WTC11 (cell line): ENCODE data around the gene COLGALT1. TPM values are rescaled to one million over a fixed set of nuclear protein-coding genes. Genes with fewer than 3 reads are reported as not detected.

Source experiments
- ATAC-seq: fragments of 200-7000 bp; cut with Tn5 transposase; 2 replicates; pipeline ENCODE4 v1.10.0; 2021; ENCODE audit warnings: mild to moderate bottlenecking, moderate library complexity
- CTCF ChIA-PET: fragments of 300-600 bp; sonication (Branson Sonifier 250); formaldehyde crosslinking; loops from one replicate; lab custom pipeline; 2021; ENCODE audit warnings: antibody characterized with exemption; lab: Charles Lee
- POLR2A ChIA-PET: fragments of 350-600 bp; sonication (Branson Sonifier 250); formaldehyde crosslinking; loops from one replicate; lab custom pipeline; 2021; ENCODE audit warnings: antibody characterized with exemption; lab: Charles Lee
- DNase-seq: peaks from one replicate; pipeline ENCODE4 v3.0.0; 2021; ENCODE audit warnings: low spot score
- H3K27ac Mint-ChIP-seq: 2 replicates; pipeline ENCODE4 v1.8.0; 2021; ENCODE audit warnings: mixed read lengths
- H3K27me3 Mint-ChIP-seq: 2 replicates; pipeline ENCODE4 v1.8.0; 2021; ENCODE audit warnings: low read depth, mild to moderate bottlenecking, moderate library complexity, mixed read lengths
- H3K36me3 Mint-ChIP-seq: 2 replicates; pipeline ENCODE4 v1.8.0; 2021; ENCODE audit warnings: mixed read lengths
- H3K4me1 Mint-ChIP-seq: 2 replicates; pipeline ENCODE4 v1.8.0; 2022; ENCODE audit warnings: mixed read lengths
- H3K4me3 Mint-ChIP-seq: 2 replicates; pipeline ENCODE4 v1.8.0; 2021; ENCODE audit warnings: mild to moderate bottlenecking, moderate library complexity, mixed read lengths
- H3K9me3 Mint-ChIP-seq: 2 replicates; pipeline ENCODE4 v1.8.0; 2021; ENCODE audit warnings: mixed read lengths
- FOXP1 ChIP-seq: sonication (generic); formaldehyde crosslinking; IDR thresholded peaks from 2 replicates; pipeline ENCODE4 v1.8.0; 2022; ENCODE audit warnings: missing genetic modification reagents, mild to moderate bottlenecking, moderate library complexity, borderline replicate concordance
- KAT7 ChIP-seq: sonication (generic); formaldehyde crosslinking; IDR thresholded peaks from 2 replicates; pipeline ENCODE4 v1.8.1; 2023; ENCODE audit warnings: missing genetic modification reagents, mild to moderate bottlenecking, borderline replicate concordance
- MYBL2 ChIP-seq: sonication (generic); formaldehyde crosslinking; IDR thresholded peaks from 2 replicates; pipeline ENCODE4 v1.8.1; 2023; ENCODE audit warnings: mild to moderate bottlenecking, moderate library complexity, missing genetic modification reagents
- NFE2L1 ChIP-seq: sonication (generic); formaldehyde crosslinking; IDR thresholded peaks from 2 replicates; pipeline ENCODE4 v1.8.1; 2023; ENCODE audit warnings: missing genetic modification reagents
- NFYB ChIP-seq: sonication (generic); formaldehyde crosslinking; conservative IDR thresholded peaks from 2 replicates; pipeline ENCODE4 v1.8.0; 2022; ENCODE audit warnings: low read depth, missing genetic modification reagents
- PRRX2 ChIP-seq: fragments of 250-450 bp; sonication (Bioruptor Pico); IDR thresholded peaks from 2 replicates; pipeline ENCODE4 v1.8.0; 2021; ENCODE audit warnings: mild to moderate bottlenecking
- RELA ChIP-seq: sonication (generic); formaldehyde crosslinking; IDR thresholded peaks from 2 replicates; pipeline ENCODE4 v1.8.1; 2022; ENCODE audit warnings: missing genetic modification reagents, mild to moderate bottlenecking, borderline replicate concordance
- TP53 ChIP-seq: sonication (generic); formaldehyde crosslinking; IDR thresholded peaks from 2 replicates; pipeline ENCODE4 v1.8.1; 2023; ENCODE audit warnings: mild to moderate bottlenecking, missing genetic modification reagents
- ZNF317 ChIP-seq: sonication (generic); formaldehyde crosslinking; IDR thresholded peaks from 2 replicates; pipeline ENCODE4 v1.8.1; 2023; ENCODE audit warnings: low read depth, mild to moderate bottlenecking, moderate library complexity, missing genetic modification reagents, borderline replicate concordance
- ZNF671 ChIP-seq: fragments of 250-450 bp; sonication (Bioruptor Pico); IDR thresholded peaks from 2 replicates; pipeline ENCODE4 v1.8.0; 2021; ENCODE audit warnings: mild to moderate bottlenecking
- total RNA-seq: library from RNA; stranded (reverse); gene quantifications from 3 replicates; pipeline ENCODE4 v1.2.3, GENCODE V29; 2021
- TF ChIP-seq, protein P1 (sequence below): sonication (generic); formaldehyde crosslinking; IDR thresholded peaks from 2 replicates; pipeline ENCODE4 v1.8.1; 2023; ENCODE audit warnings: mild to moderate bottlenecking, missing genetic modification reagents, moderate library complexity
- TF ChIP-seq, protein P2 (sequence below): sonication (generic); formaldehyde crosslinking; IDR thresholded peaks from 2 replicates; pipeline ENCODE4 v1.8.0; 2022; ENCODE audit warnings: mild to moderate bottlenecking, missing genetic modification reagents
- TF ChIP-seq, protein P3 (sequence below): sonication (generic); formaldehyde crosslinking; IDR thresholded peaks from 2 replicates; pipeline ENCODE4 v1.8.0; 2022; ENCODE audit warnings: mild to moderate bottlenecking, missing genetic modification reagents
- TF ChIP-seq, protein P4 (sequence below): sonication (generic); formaldehyde crosslinking; IDR thresholded peaks from 2 replicates; pipeline ENCODE4 v1.8.0; 2022; ENCODE audit warnings: mild to moderate bottlenecking, missing genetic modification reagents
- TF ChIP-seq, protein P5 (sequence below): sonication (generic); formaldehyde crosslinking; IDR thresholded peaks from 2 replicates; pipeline ENCODE4 v1.8.0; 2022; ENCODE audit warnings: mild to moderate bottlenecking, missing genetic modification reagents

COLGALT1 gene
- total RNA-seq, 1 experiment from 2014 or later = 54.0 TPM

DNA sequence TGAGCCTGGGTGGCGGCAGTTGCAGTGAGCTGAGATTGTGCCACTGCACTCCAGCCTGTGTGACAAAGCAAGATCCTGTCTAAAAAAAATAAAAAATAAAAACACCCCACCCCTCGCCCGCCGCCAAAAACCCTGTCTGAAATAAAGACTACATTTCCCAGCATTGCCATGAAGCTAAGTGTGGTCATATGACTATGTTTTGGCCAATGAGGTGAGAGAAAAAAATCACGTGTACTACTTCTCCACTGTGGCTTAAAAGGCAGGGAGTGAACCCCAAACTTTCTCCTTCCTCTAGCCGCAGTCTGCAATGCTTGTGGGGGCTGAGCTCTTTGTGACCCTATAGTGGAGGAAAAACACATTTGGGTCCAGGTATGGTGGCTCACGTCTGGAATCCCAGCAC is 54.9 kb downstream of the COLGALT1 start:
- peaks cover 21% of the 10 kb centered on the region for H3K36me3 Mint-ChIP-seq
- H3K27ac Mint-ChIP-seq = no peak overlapping the region
- H3K27me3 Mint-ChIP-seq = no peaks in the 10 kb centered on the region; the same call in 1 of the 2 replicates
- DNase-seq (no peak), ATAC-seq (no peak)
- no peaks in the 10 kb centered on the region for H3K9me3 Mint-ChIP-seq
- POLR2A ChIA-PET = no interaction called here
- CTCF ChIA-PET = interaction anchor here (0.5 to 1.5 kb wide), 3 partner anchors 12 to 156 kb away, joined by 3 to 8 read pairs (median 4); no protein-coding TSS in a partner anchor
- H3K4me1 Mint-ChIP-seq = peaks cover 3% of the 10 kb centered on the region; the same call in 1 of the 2 replicates
- H3K4me3 Mint-ChIP-seq = no peak overlapping the region
- TF ChIP-seq, protein P1, sequence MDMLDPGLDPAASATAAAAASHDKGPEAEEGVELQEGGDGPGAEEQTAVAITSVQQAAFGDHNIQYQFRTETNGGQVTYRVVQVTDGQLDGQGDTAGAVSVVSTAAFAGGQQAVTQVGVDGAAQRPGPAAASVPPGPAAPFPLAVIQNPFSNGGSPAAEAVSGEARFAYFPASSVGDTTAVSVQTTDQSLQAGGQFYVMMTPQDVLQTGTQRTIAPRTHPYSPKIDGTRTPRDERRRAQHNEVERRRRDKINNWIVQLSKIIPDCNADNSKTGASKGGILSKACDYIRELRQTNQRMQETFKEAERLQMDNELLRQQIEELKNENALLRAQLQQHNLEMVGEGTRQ (CRISPR knock-in tag) = peak; percentile 91
- TF ChIP-seq NFYB (CRISPR knock-in tag) = peak; percentile 45; the same call in 1 of the 2 replicates
- TF ChIP-seq, protein P2, sequence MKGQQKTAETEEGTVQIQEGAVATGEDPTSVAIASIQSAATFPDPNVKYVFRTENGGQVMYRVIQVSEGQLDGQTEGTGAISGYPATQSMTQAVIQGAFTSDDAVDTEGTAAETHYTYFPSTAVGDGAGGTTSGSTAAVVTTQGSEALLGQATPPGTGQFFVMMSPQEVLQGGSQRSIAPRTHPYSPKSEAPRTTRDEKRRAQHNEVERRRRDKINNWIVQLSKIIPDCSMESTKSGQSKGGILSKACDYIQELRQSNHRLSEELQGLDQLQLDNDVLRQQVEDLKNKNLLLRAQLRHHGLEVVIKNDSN (CRISPR knock-in tag) = peak; percentile 87
- no peak for TF ChIP-seq NFE2L1

DNA sequence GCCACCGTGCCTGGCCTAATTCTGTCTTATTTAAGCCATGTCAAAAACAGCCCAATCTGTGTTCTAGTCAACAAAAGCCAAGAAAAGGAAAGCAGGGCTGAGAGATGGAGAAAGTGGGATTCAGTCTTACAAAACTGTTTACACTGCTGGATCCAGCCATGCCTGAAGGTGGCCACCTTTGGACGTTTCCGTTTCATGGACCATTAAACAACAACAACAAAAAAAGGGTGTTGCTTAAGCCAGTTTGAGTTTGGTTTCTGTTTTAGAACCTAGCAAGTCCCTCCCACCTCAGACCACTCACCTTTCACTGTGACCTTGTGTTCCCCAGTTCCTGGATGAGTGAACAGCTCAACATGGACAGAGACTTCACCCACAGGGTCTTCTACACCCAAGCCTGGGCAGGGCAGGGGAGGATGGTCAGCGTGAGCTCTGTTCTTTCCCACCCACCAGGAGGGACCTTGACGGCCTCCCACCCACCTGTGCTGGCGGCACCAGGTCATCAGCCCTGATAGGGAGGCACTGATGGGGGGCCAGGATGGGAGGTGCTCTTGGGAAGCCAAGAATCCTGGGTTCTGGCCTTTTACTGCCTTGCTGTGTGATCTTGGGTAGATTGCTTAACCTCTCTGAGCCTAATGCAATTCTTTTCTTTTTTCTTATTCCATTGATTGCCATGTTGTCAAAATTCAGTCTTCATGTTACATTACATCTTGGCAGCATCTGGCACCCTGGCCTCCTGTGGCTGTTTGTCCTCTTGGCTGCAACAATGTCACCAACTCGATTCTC is 56.2 kb downstream of the COLGALT1 start:
- H3K27me3 Mint-ChIP-seq = no peaks in the 10 kb centered on the region
- TF ChIP-seq ZNF317 (CRISPR knock-in tag) = no peak
- TF ChIP-seq MYBL2 (CRISPR knock-in tag) = no peak
- no peak for TF ChIP-seq KAT7
- DNase-seq = no peak
- POLR2A ChIA-PET = no interaction called here
- no peaks in the 10 kb centered on the region for H3K9me3 Mint-ChIP-seq
- H3K4me1 Mint-ChIP-seq = peaks cover 3% of the 10 kb centered on the region; the same call in 1 of the 2 replicates
- no peak for ATAC-seq
- CTCF ChIA-PET = interaction anchor here (0.8 to 1.5 kb wide), 2 partner anchors 10 to 29 kb away, joined by 5 to 8 read pairs; no protein-coding TSS in a partner anchor
- H3K4me3 Mint-ChIP-seq = no peak overlapping the region
- peaks cover 21% of the 10 kb centered on the region for H3K36me3 Mint-ChIP-seq
- no peak overlapping the region for H3K27ac Mint-ChIP-seq

DNA sequence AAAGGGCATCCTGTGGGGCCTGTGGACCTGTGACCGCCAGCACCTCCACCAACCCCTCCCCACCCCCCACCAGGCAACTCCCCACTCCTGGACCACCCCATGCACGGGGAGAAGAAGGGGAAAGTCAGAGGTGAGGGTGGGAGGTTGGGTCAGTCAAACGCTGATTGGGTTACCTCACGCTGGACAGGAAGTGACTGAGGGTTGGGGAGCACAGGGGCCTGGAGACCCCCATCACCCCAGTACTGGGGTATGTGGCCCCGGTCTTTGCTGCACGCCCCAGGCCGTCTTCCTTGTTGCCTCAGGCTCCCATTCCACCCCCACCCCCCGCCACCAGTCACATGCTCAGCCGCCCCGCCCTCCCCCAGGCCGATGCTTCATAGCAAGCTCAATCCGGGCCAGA is 59.0 kb downstream of the COLGALT1 start:
- H3K27me3 Mint-ChIP-seq = no peaks in the 10 kb centered on the region
- POLR2A ChIA-PET = no interaction called here

DNA sequence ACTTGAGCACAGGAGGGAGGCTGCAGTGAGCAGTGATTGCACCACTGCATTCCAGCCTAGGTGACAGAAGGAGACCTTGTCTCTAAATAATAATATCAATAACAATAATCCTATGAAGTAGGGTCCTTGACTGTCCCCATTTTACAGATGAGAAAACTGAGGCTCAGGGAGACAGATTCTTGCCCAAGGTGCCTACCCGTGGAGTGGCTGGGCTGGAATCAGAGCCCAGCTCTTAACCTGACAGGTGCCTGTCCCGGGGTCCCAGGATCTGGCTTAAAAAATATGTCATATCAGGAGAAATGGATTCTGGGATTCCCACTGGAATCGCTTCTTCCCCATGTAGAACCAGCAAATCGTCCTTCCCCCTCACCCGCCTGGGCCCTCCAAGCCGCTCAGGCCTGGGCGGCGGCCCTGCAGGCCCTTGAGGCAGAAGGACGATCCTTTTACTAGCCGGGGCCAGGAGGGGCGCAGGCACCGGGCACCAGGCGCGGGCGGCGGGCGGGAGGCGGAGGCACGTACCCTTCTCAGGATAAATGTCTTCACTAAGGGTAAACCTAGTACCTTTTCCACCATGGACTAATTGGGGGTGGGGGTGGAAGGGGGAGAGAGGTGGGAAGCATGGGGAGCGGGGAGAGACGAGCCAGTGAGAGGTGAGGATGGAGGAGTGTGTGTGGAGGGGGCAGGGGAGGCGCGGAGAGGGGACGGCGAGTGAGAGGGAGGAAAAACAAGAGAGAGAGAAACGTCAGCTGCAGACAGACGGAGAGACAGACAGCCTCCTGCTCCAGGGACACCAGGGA is 60.6 kb downstream of the COLGALT1 start:
- no peaks in the 10 kb centered on the region for H3K9me3 Mint-ChIP-seq
- no peak for TF ChIP-seq PRRX2 (CRISPR knock-in tag)
- TF ChIP-seq, all 79 proteins: peak for 0
- POLR2A ChIA-PET = no interaction called here
- Mint-ChIP-seq H3K36me3 (peaks cover 31% of the 10 kb centered on the region), H3K27ac (no peak overlapping the region), H3K4me1 (peaks cover 9% of the 10 kb centered on the region), H3K27me3 (no peaks in the 10 kb centered on the region), H3K4me3 (0 out of 2 replicates have a peak overlapping the region, but pooled peaks have one; percentile 12)
- CTCF ChIA-PET = interaction anchor here (1.3 to 3.0 kb wide), 3 partner anchors 10 to 120 kb away, joined by 3 to 21 read pairs (median 4); no protein-coding TSS in a partner anchor
- no peak for ATAC-seq
- no peak for DNase-seq

More for the DNA sequence above, 59.0 kb downstream of the COLGALT1 start:
- Mint-ChIP-seq H3K27ac (no peak overlapping the region), H3K4me1 (peaks cover 9% of the 10 kb centered on the region), H3K4me3 (no peak overlapping the region), H3K36me3 (peaks cover 35% of the 10 kb centered on the region), H3K9me3 (no peaks in the 10 kb centered on the region)
- CTCF ChIA-PET = interaction anchor here (3.0 kb wide), 1 partner anchor 8 kb away, joined by 21 read pairs; no protein-coding TSS in a partner anchor
- TF ChIP-seq KAT7 (no peak), FOXP1 (CRISPR knock-in tag) (no peak)
- TF ChIP-seq, protein P3, sequence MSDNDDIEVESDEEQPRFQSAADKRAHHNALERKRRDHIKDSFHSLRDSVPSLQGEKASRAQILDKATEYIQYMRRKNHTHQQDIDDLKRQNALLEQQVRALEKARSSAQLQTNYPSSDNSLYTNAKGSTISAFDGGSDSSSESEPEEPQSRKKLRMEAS = no peak
- ATAC-seq = no peak
- DNase-seq = no peak

DNA sequence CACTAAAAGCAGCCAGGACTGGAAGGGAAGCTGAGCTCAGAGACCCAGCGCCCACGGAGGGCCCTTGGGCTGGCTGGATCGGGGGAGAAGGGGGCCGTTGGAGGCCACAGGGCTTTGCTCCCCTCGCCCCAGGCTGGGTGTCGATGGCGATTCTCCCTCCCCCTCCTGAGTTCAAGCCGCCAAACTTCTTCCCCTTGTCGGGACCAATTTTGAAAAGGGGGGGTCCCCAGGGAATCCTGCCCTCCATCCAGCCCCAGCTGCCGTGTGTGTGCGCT is 61.2 kb downstream of the COLGALT1 start:
- peaks cover 9% of the 10 kb centered on the region for H3K4me1 Mint-ChIP-seq
- 0 out of 2 replicates have a peak overlapping the region, but pooled peaks have one; percentile 12 for H3K4me3 Mint-ChIP-seq
- POLR2A ChIA-PET = no interaction called here
- H3K27ac Mint-ChIP-seq = peak overlapping the region; percentile 85; the same call in 1 of the 2 replicates
- CTCF ChIA-PET = interaction anchor here (0.6 to 3.0 kb wide), 3 partner anchors 11 to 70 kb away, joined by 3 to 21 read pairs (median 4); no protein-coding TSS in a partner anchor
- no peaks in the 10 kb centered on the region for H3K27me3 Mint-ChIP-seq
- peaks cover 1% of the 10 kb centered on the region for H3K9me3 Mint-ChIP-seq
- DNase-seq = no peak
- no peak for ATAC-seq
- peaks cover 35% of the 10 kb centered on the region for H3K36me3 Mint-ChIP-seq
- TF ChIP-seq, protein P4, sequence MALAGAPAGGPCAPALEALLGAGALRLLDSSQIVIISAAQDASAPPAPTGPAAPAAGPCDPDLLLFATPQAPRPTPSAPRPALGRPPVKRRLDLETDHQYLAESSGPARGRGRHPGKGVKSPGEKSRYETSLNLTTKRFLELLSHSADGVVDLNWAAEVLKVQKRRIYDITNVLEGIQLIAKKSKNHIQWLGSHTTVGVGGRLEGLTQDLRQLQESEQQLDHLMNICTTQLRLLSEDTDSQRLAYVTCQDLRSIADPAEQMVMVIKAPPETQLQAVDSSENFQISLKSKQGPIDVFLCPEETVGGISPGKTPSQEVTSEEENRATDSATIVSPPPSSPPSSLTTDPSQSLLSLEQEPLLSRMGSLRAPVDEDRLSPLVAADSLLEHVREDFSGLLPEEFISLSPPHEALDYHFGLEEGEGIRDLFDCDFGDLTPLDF (CRISPR knock-in tag) = no peak
- TF ChIP-seq ZNF317 (CRISPR knock-in tag) (no peak), TP53 (CRISPR knock-in tag) (no peak), RELA (CRISPR knock-in tag) (no peak), ZNF671 (no peak)
- TF ChIP-seq, protein P5, sequence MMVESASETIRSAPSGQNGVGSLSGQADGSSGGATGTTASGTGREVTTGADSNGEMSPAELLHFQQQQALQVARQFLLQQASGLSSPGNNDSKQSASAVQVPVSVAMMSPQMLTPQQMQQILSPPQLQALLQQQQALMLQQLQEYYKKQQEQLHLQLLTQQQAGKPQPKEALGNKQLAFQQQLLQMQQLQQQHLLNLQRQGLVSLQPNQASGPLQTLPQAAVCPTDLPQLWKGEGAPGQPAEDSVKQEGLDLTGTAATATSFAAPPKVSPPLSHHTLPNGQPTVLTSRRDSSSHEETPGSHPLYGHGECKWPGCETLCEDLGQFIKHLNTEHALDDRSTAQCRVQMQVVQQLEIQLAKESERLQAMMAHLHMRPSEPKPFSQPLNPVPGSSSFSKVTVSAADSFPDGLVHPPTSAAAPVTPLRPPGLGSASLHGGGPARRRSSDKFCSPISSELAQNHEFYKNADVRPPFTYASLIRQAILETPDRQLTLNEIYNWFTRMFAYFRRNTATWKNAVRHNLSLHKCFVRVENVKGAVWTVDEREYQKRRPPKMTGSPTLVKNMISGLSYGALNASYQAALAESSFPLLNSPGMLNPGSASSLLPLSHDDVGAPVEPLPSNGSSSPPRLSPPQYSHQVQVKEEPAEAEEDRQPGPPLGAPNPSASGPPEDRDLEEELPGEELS (CRISPR knock-in tag) = no peak
